H1 (cell line): ENCODE results near the gene UGT1A1. TPM values are rescaled to one million over a fixed set of nuclear protein-coding genes. Genes with fewer than 3 reads are reported as not detected.

Experiments used
- CTCF ChIA-PET: fragments of 300-600 bp; sonication (Branson Sonifier 250); formaldehyde crosslinking; loops from one replicate; lab custom pipeline; 2021; ENCODE audit not compliant: partially characterized antibody; lab: Charles Lee
- POLR2A ChIA-PET: fragments of 300-600 bp; sonication (Branson Sonifier 250); formaldehyde crosslinking; loops from one replicate; lab custom pipeline; 2021; ENCODE audit warnings: inconsistent platforms; ENCODE audit not compliant: partially characterized antibody; lab: Charles Lee
- DNase-seq, 2 experiments: peaks; one replicate each; pipeline versions ENCODE4 v3.0.0 to v3.0.0-alpha.2; 2010 to 2022; ENCODE audit warnings: low spot score in 2 of 2, low read depth in 1 of 2, mixed read lengths in 1 of 2
- FAIRE-seq: peaks from 2 replicates; lab custom pipeline; 2011; peaks lifted over from hg19 to GRCh38; lab: Jason Lieb, UNC
- H2AFZ ChIP-seq: 2 replicates; pipeline ENCODE4 v1.8.1; 2012; ENCODE audit warnings: low read length, inconsistent platforms
- H2AK5ac ChIP-seq: 2 replicates; pipeline ENCODE4 v1.6.1; 2013; ENCODE audit warnings: low read depth, low read length
- H2BK120ac ChIP-seq: replicated peaks from 2 replicates; pipeline ENCODE3; 2013; ENCODE audit warnings: low read depth, low read length, inconsistent platforms
- H2BK12ac ChIP-seq: 2 replicates; pipeline ENCODE4 v1.6.1; 2013; ENCODE audit warnings: low read depth, low read length
- H2BK15ac ChIP-seq: 2 replicates; pipeline ENCODE4 v1.6.1; 2013; ENCODE audit warnings: low read length
- H2BK20ac ChIP-seq: 2 replicates; pipeline ENCODE4 v1.6.1; 2013; ENCODE audit warnings: low read length
- H2BK5ac ChIP-seq: 2 replicates; pipeline ENCODE4 v1.6.1; 2013; ENCODE audit warnings: low read depth, low read length
- H3K14ac ChIP-seq: 2 replicates; pipeline ENCODE4 v1.6.1; 2013; ENCODE audit warnings: inconsistent platforms; ENCODE audit not compliant: insufficient read length
- H3K18ac ChIP-seq: 2 replicates; pipeline ENCODE4 v1.6.1; 2013; ENCODE audit warnings: low read length; ENCODE audit errors: extremely low read depth
- H3K23ac ChIP-seq: 2 replicates; pipeline ENCODE4 v1.6.1; 2013; ENCODE audit warnings: inconsistent platforms; ENCODE audit not compliant: insufficient read length
- H3K23me2 ChIP-seq: 2 replicates; pipeline ENCODE4 v1.6.1; 2013; ENCODE audit warnings: low read depth, low read length
- H3K27ac ChIP-seq: 2 replicates; pipeline ENCODE4 v1.6.1; 2011; ENCODE audit warnings: low read depth, low read length, inconsistent platforms
- H3K27me3 ChIP-seq, 4 experiments: replicated peaks in 1 of 4; 1 replicate in 1 of 4; 2 replicates in 3 of 4; pipeline versions ENCODE4 v1.6.1 to v1.8.1; 2011 to 2013; ENCODE audit warnings: low read length in 3 of 4, mild to moderate bottlenecking in 3 of 4, inconsistent platforms in 2 of 4, mixed read lengths in 2 of 4, moderate library complexity in 1 of 4; ENCODE audit not compliant: control insufficient read depth in 3 of 4, insufficient read depth in 3 of 4; ENCODE audit errors: extremely low read depth in 1 of 4
- H3K36me3 ChIP-seq, 4 experiments: 2 replicates each; pipeline versions ENCODE4 v1.6.1 to v1.8.1; 2011 to 2013; ENCODE audit warnings: mild to moderate bottlenecking in 4 of 4, low read length in 3 of 4, moderate library complexity in 2 of 4, control low read depth in 1 of 4, inconsistent platforms in 1 of 4; ENCODE audit not compliant: insufficient read depth in 4 of 4, control insufficient read depth in 2 of 4
- H3K4ac ChIP-seq: replicated peaks from 2 replicates; pipeline ENCODE3; 2013; ENCODE audit warnings: low read length, low read depth, mixed read lengths, inconsistent platforms; ENCODE audit not compliant: insufficient read length
- H3K4me1 ChIP-seq, 4 experiments: replicated peaks in 1 of 4; 1 replicate in 1 of 4; 2 replicates in 3 of 4; pipeline versions ENCODE4 v1.6.1 to v1.8.1; 2011 to 2013; ENCODE audit warnings: low read length in 3 of 4, inconsistent platforms in 2 of 4, mixed read lengths in 1 of 4; ENCODE audit not compliant: insufficient read depth in 4 of 4, control insufficient read depth in 3 of 4
- H3K4me2 ChIP-seq, 2 experiments: 2 replicates each; pipeline versions ENCODE4 v1.6.1 to v1.8.1; 2011 to 2013; ENCODE audit warnings: low read depth in 2 of 2, low read length in 2 of 2, control low read depth in 1 of 2, inconsistent platforms in 1 of 2, mild to moderate bottlenecking in 1 of 2; ENCODE audit not compliant: insufficient read depth in 1 of 2
- H3K4me3 ChIP-seq, 4 experiments: fragments of 200-600, 300-600 bp in 1 of 4; sonication (generic), shearing (Covaris generic), sonication (Bioruptor Twin) in 1 of 4; 2 replicates each; pipeline versions ENCODE4 v1.5.1 to v1.8.1; 2011 to 2016; ENCODE audit warnings: low read length in 4 of 4, low read depth in 3 of 4, control low read depth in 2 of 4, inconsistent platforms in 2 of 4, mild to moderate bottlenecking in 2 of 4, mixed read lengths in 1 of 4, moderate library complexity in 1 of 4; ENCODE audit not compliant: insufficient read depth in 2 of 4; ENCODE audit errors: extremely low read depth in 1 of 4
- H3K56ac ChIP-seq: replicated peaks from 2 replicates; pipeline ENCODE3; 2013; ENCODE audit warnings: low read depth, mild to moderate bottlenecking, mixed read lengths, low read length, inconsistent platforms; ENCODE audit not compliant: insufficient read length
- H3K79me1 ChIP-seq: 2 replicates; pipeline ENCODE4 v1.6.1; 2013; ENCODE audit warnings: low read depth, low read length, control low read depth
- H3K79me2 ChIP-seq, 2 experiments: 2 replicates each; pipeline versions ENCODE4 v1.6.1 to v1.8.1; 2012 to 2013; ENCODE audit warnings: low read length in 2 of 2, mild to moderate bottlenecking in 2 of 2, inconsistent platforms in 1 of 2; ENCODE audit not compliant: insufficient read depth in 2 of 2, control insufficient read depth in 1 of 2
- H3K9ac ChIP-seq, 4 experiments: replicated peaks in 1 of 4; 1 replicate in 1 of 4; 2 replicates in 3 of 4; pipeline versions ENCODE4 v1.6.1 to v1.8.1; 2011 to 2013; ENCODE audit warnings: low read depth in 3 of 4, low read length in 3 of 4, control low read depth in 2 of 4, mild to moderate bottlenecking in 2 of 4, moderate library complexity in 2 of 4, inconsistent platforms in 1 of 4; ENCODE audit errors: extremely low read depth in 1 of 4
- H3K9me3 ChIP-seq, 2 experiments: 2 replicates each; pipeline versions ENCODE4 v1.6.1 to v1.8.1; 2012 to 2013; ENCODE audit warnings: mild to moderate bottlenecking in 2 of 2, moderate library complexity in 2 of 2, control low read depth in 1 of 2, inconsistent platforms in 1 of 2, low read depth in 1 of 2, low read length in 1 of 2, mixed read lengths in 1 of 2; ENCODE audit not compliant: insufficient read depth in 2 of 2
- H4K20me1 ChIP-seq, 2 experiments: replicated peaks in 1 of 2; 2 replicates each; pipeline versions ENCODE3 to v1.8.1; 2011 to 2013; ENCODE audit warnings: inconsistent platforms in 2 of 2, low read length in 2 of 2, mild to moderate bottlenecking in 1 of 2; ENCODE audit not compliant: insufficient read depth in 2 of 2, control insufficient read depth in 1 of 2
- H4K5ac ChIP-seq: 2 replicates; pipeline ENCODE4 v1.6.1; 2013; ENCODE audit warnings: low read length, low read depth, mixed read lengths, inconsistent platforms; ENCODE audit not compliant: insufficient read length
- H4K8ac ChIP-seq: 2 replicates; pipeline ENCODE4 v1.8.0; 2013; ENCODE audit warnings: mild to moderate bottlenecking, moderate library complexity, low read length, inconsistent platforms; ENCODE audit not compliant: insufficient read depth; ENCODE audit errors: extremely low read depth
- H4K91ac ChIP-seq: replicated peaks from 2 replicates; pipeline ENCODE3; 2013; ENCODE audit warnings: low read length, mixed read lengths, inconsistent platforms; ENCODE audit not compliant: insufficient read length
- CBX8 ChIP-seq: fragments of 300-800, 300-1000 bp; sonication (generic); IDR thresholded peaks from 2 replicates; pipeline ENCODE4 v1.7.1; 2016; ENCODE audit warnings: low read depth, low read length, borderline replicate concordance
- CHD1 ChIP-seq: IDR thresholded peaks from 2 replicates; pipeline ENCODE4 v1.6.1; 2012; ENCODE audit warnings: low read depth, low read length, improper control_type of control experiment
- GABPA ChIP-seq: IDR thresholded peaks from 2 replicates; pipeline ENCODE4 v1.6.1; 2011; ENCODE audit warnings: mild to moderate bottlenecking, low read length, moderate library complexity, borderline replicate concordance; ENCODE audit not compliant: insufficient read depth
- KDM4A ChIP-seq: IDR thresholded peaks from one replicate; pipeline ENCODE4 v1.7.1; 2012; ENCODE audit warnings: low read depth, mild to moderate bottlenecking, moderate library complexity, low read length, inconsistent platforms; ENCODE audit not compliant: severe bottlenecking
- RAD21 ChIP-seq, 2 experiments: IDR thresholded peaks in 1 of 2; conservative IDR thresholded peaks in 1 of 2; 2 replicates each; pipeline ENCODE4 v1.6.1; 2011; ENCODE audit warnings: low read depth in 2 of 2, low read length in 2 of 2, improper control_type of control experiment in 1 of 2, inconsistent platforms in 1 of 2, mild to moderate bottlenecking in 1 of 2, moderate library complexity in 1 of 2
- TEAD4 ChIP-seq: IDR thresholded peaks from 2 replicates; pipeline ENCODE4 v1.6.1; 2012; ENCODE audit warnings: low read depth, low read length, inconsistent platforms, mixed read lengths
- WGBS, 2 experiments: shearing (Covaris generic) in 1 of 2; methylation state at CpG; one replicate each; pipeline versions ENCODE4 v1.1.6 to v1.1.7; 2013 to 2015; ENCODE audit warnings: low lambda C conversion rate in 2 of 2, mixed read lengths in 2 of 2, inconsistent platforms in 1 of 2, low coverage in 1 of 2, missing lambda C conversion rate in 1 of 2; ENCODE audit not compliant: insufficient replicate concordance in 2 of 2, insufficient coverage in 1 of 2, insufficient read length in 1 of 2; ENCODE audit errors: extremely low coverage in 1 of 2, missing lambda C conversion rate in 1 of 2; 5-methylcytosine and 5-hydroxymethylcytosine counted together
- polyA plus RNA-seq, 7 experiments: library from polyadenylated mRNA; depleted of rRNA in 3 of 7; stranded (reverse) in 5 of 7; unstranded in 2 of 7; fragments of >200 nt in 5 of 7; fragments of 200-250 nt in 2 of 7; gene quantifications; 1 replicate in 5 of 7; 2 replicates in 1 of 7; 4 replicates in 1 of 7; pipeline versions ENCODE4 v1.2.1 to v1.2.3, GENCODE V29; 2011 to 2013; ENCODE audit warnings: missing spikeins in 2 of 7, mixed read lengths in 2 of 7
- total RNA-seq: library from RNA; stranded (reverse); fragmentation: NEBNext Ultra II Directional; extraction: Animal tissue kit (Norgen Biotek cat#: 25700); gene quantifications from 2 replicates; pipeline ENCODE4 v1.2.1, GENCODE V29; 2021

The UGT1A1 gene
- total and polyA plus RNA-seq, 2 of the 8 experiments (the other 6 are each of a cell fraction or from before 2014, with no cell fraction given), result not detected

- TF ChIP-seq KDM4A (no peak), RAD21 (IDR thresholded peaks at IDR 0.05 in 1 of 2, conservative IDR thresholded peaks at IDR 0.05 in 1 of 2; ENCODE audit: low read depth in 2 of 2, low read length in 2 of 2) (no peak), CBX8 (no peak), TEAD4 (no peak), GABPA (no peak), CHD1 (no peak)
- CTCF ChIA-PET, result interaction anchor here (0.8 kb wide), 1 partner anchor 86 kb away, joined by 4 read pairs; no protein-coding TSS in a partner anchor
Observed at GRCh38 chr2:233746475-233747282, 13.4 kb upstream of the UGT1A1 start.

More at GRCh38 chr2:233746475-233747282, 13.4 kb upstream of the UGT1A1 start:
- Histone ChIP-seq H4K5ac (no peak overlapping the region), H4K91ac (no peak overlapping the region), H3K79me1 (no peaks in the 10 kb centered on the region), H3K9me3 (peaks cover 17 to 32% of the 10 kb centered on the region in 2 experiments), H2AK5ac (no peak overlapping the region), H4K8ac (no peak overlapping the region), H3K56ac (no peak overlapping the region), H2BK15ac (no peak overlapping the region), H2BK20ac (no peak overlapping the region), H3K27ac (no peak overlapping the region), H2BK12ac (no peak overlapping the region), H3K4me3 (no peak overlapping the region), H2AFZ (no peak overlapping the region), H3K4ac (no peak overlapping the region), H3K23me2 (no peaks in the 10 kb centered on the region), H3K9ac (no peak overlapping the region), H4K20me1 (no peaks in the 10 kb centered on the region), H3K27me3 (no peaks in the 10 kb centered on the region), H3K4me2 (no peak overlapping the region), H3K14ac (no peak overlapping the region), H3K36me3 (no peaks in the 10 kb centered on the region), H2BK120ac (no peak overlapping the region), H3K18ac (no peak overlapping the region), H3K23ac (no peak overlapping the region), H3K4me1 (no peaks in the 10 kb centered on the region), H3K79me2 (no peaks in the 10 kb centered on the region), H2BK5ac (no peak overlapping the region)
- POLR2A ChIA-PET, result no interaction called here
- no peak for DNase-seq
- FAIRE-seq, result no peak
- 93% methylated on average over 10 of the region's 10 CpGs; no CpG with 5 or more reads in 1 of the 2 experiments for WGBS, 2 experiments
